ENCODE results near the gene KRT79.

- TF ChIP-seq, protein P1, sequence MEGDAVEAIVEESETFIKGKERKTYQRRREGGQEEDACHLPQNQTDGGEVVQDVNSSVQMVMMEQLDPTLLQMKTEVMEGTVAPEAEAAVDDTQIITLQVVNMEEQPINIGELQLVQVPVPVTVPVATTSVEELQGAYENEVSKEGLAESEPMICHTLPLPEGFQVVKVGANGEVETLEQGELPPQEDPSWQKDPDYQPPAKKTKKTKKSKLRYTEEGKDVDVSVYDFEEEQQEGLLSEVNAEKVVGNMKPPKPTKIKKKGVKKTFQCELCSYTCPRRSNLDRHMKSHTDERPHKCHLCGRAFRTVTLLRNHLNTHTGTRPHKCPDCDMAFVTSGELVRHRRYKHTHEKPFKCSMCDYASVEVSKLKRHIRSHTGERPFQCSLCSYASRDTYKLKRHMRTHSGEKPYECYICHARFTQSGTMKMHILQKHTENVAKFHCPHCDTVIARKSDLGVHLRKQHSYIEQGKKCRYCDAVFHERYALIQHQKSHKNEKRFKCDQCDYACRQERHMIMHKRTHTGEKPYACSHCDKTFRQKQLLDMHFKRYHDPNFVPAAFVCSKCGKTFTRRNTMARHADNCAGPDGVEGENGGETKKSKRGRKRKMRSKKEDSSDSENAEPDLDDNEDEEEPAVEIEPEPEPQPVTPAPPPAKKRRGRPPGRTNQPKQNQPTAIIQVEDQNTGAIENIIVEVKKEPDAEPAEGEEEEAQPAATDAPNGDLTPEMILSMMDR (IDR thresholded peaks at IDR 0.05) = no peak
- no peak for TF ChIP-seq POLR2A (IDR thresholded peaks at IDR 0.05)
Measured at GRCh38 chr12:52825961-52826360, 8.2 kb downstream of the KRT79 start.
